GM21515 (cell line): ENCODE data around the gene SLC11A2.
"Not testable (repeated sequence)": the region's sequence is repeated elsewhere in the genome, so short reads cannot be mapped to it uniquely, and the experiment has no call there.

Source experiments
- ATAC-seq: cut with Tn5 transposase; IDR thresholded peaks from one replicate; pipeline ENCODE4 v1.9.1; 2021; ENCODE audit not compliant: unreplicated experiment

SLC11A2 gene

GRCh38 chr12:50951112-50951511 lies 75.1 kb downstream of the SLC11A2 start:
- ATAC-seq, result no peak

GRCh38 chr12:50949801-50950302 lies 76.3 kb downstream of the SLC11A2 start:
- ATAC-seq, result no peak

GRCh38 chr12:50948798-50949197 lies 77.4 kb downstream of the SLC11A2 start:
- no peak for ATAC-seq

GRCh38 chr12:50947933-50948626 lies 78.1 kb downstream of the SLC11A2 start:
- ATAC-seq, result no peak

GRCh38 chr12:50937653-50938052 lies 88.5 kb downstream of the SLC11A2 start:
- ATAC-seq, result no peak

- ATAC-seq, result no peak
Observed at GRCh38 chr12:50936821-50937530, 89.2 kb downstream of the SLC11A2 start.

DNA sequence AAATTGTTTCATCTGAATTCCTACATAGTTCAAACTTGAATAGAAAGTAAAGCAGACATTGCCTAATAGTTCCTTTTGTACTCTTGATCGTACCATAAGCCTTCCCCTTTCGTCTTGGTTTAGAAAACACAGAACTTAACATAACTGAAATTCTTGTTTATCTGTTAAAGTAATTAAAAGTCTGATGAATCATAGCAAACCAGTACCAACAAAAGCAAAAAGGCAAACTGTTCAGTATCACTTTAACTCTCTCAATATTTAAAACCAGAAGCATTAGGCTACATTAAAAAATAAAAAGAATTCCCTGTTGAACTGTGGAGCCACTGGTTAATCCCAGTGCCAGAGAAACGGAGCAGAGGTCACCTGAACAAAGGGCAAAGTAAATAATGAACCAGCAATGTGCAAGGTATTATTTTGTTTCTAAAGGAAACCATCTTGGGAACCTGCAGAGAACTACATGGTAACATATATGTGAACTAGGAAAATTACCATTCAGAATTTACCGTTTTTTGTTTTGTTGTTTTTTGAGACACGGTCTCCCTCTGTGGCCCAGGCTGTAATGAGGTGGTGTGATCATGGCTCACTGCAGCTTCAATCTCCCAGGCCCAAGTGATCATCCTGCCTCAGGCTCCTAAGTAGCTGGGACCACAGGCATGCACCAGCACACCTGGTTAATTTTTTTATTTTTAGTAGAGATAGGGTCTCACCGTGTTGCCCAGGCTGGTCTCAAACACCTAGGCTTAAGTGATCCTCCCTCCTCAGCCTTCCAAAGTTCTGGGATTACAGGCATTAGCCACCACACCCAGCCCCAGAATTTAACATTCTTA lies 91.0 kb downstream of the SLC11A2 start:
- ATAC-seq, result no peak

GRCh38 chr12:50934371-50934851 lies 91.8 kb downstream of the SLC11A2 start:
- ATAC-seq, result no peak

DNA sequence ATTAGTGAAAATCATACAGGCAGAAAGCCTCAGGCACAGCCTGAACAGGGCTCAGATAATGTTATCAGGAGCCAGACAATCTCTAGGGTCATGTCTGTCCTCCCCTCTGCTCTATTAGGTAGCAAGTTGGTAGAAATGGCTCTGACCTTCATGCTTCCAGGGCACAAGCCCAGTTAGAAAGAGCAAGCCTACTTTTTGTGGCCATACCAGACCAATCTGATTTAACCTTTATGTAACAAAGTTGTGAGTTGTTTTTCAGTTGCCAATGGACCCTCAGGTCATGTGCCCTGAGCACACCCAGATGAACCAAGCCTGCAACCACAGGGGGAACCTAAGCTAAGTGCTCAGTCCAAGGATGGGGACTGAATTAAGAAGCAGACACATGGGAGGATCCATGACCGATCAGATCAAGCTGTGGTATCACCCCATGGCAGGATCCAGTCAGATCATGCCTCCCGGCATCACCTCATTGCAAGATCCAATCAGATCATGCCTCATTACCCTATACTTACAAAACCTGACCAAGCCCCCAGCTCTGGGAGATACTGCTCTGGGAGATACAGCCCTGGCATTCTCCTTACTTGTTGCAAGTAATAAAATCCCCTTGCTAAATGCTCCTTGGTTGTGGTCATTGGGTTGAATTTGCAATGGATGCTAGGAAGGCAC lies 92.6 kb downstream of the SLC11A2 start:
- no peak for ATAC-seq

GRCh38 chr12:50932787-50933280 lies 93.3 kb downstream of the SLC11A2 start:
- no peak for ATAC-seq

DNA sequence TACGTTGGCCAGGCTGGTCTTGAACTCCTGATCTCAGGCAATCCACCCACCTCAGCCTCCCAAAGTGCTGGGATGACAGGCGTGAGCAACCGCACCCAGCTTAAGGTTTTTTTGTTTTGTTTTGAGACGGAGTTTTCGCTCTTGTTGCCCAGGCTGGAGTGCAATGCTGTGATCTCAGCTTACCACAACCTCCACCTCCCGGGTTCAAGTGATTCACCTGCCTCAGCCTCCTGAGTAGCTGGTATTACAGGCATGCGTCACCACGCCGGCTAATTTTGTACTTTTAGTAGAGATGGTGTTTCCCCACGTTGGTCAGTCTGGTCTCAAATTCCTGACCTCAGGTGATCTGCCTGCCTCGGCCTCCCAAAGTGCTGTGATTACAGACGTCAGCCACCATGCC lies 95.7 kb downstream of the SLC11A2 start:
- ATAC-seq, result not testable (repeated sequence)

- ATAC-seq, result no peak
Observed at GRCh38 chr12:50929831-50930230, 96.4 kb downstream of the SLC11A2 start.
